ENCODE measurements around the gene SKIC2.

GRCh38 chr6:31930962-31931361, 28.0 kb upstream of the SKIC2 start:
- TF ChIP-seq CTCF (conservative IDR thresholded peaks at IDR 0.05; ENCODE audit: low read depth, low read length) (no peak), EZH2 (IDR thresholded peaks at IDR 0.05; ENCODE audit: borderline replicate concordance, low read depth, low read length, poor library complexity, severe bottlenecking) (no peak)

Data from A673 (cell line).